ENCODE measurements around the gene C1orf198.

- TF ChIP-seq RAD21 (IDR thresholded peaks at IDR 0.05; ENCODE audit: low read length) (no peak), JUND (IDR thresholded peaks at IDR 0.05) (no peak), CTCF (IDR thresholded peaks at IDR 0.05) (no peak), GABPA (IDR thresholded peaks at IDR 0.05; ENCODE audit: low read depth) (no peak), POLR2AphosphoS5 (IDR thresholded peaks at IDR 0.05; ENCODE audit: low read depth, low read length) (no peak), RFX5 (IDR thresholded peaks at IDR 0.05; ENCODE audit: low read length) (no peak), SMC3 (IDR thresholded peaks at IDR 0.05; ENCODE audit: low read depth, low read length) (no peak), MAX (IDR thresholded peaks at IDR 0.05; ENCODE audit: low read depth) (no peak), USF1 (IDR thresholded peaks at IDR 0.05; ENCODE audit: borderline replicate concordance, low read depth) (no peak), EZH2phosphoT487 (IDR thresholded peaks at IDR 0.05; ENCODE audit: borderline replicate concordance, low read depth) (no peak), REST (IDR thresholded peaks at IDR 0.05; ENCODE audit: low read depth, low read length) (no peak), YY1 (IDR thresholded peaks at IDR 0.05; ENCODE audit: low read depth) (no peak), USF2 (IDR thresholded peaks at IDR 0.05; ENCODE audit: borderline replicate concordance, low read depth, low read length) (no peak), NFIC (IDR thresholded peaks at IDR 0.05; ENCODE audit: borderline replicate concordance) (no peak)
Observed at GRCh38 chr1:230808281-230808872, 59.9 kb downstream of the C1orf198 start.
